SK-N-SH (cell line): ENCODE measurements around the gene HS2ST1. TPM values are rescaled to one million over a fixed set of nuclear protein-coding genes. Genes with fewer than 3 reads are reported as not detected.

Experiments used
- CTCF ChIA-PET: fragments of 300-600, 350-600 bp; formaldehyde crosslinking; extraction: SDS; loops from one replicate; lab custom pipeline; 2021; lab: Yijun Ruan, JAX
- POLR2A ChIA-PET: fragments of 350-600 bp; sonication (Branson Sonifier 250); formaldehyde crosslinking; extraction: SDS; loops from one replicate; lab custom pipeline; 2020; ENCODE audit warnings: antibody characterized with exemption, inconsistent platforms; lab: Yijun Ruan, JAX
- DNase-seq: peaks from one replicate; pipeline ENCODE4 v3.0.0; 2012
- H2AFZ ChIP-seq: fragments of 200-600 bp; sonication (generic); 2 replicates; pipeline ENCODE4 v1.8.1; 2016; ENCODE audit warnings: antibody characterized with exemption, mild to moderate bottlenecking, low read depth
- H3F3A ChIP-seq: fragments of 200-600 bp; sonication (generic); replicated peaks from 2 replicates; pipeline ENCODE3; 2016; ENCODE audit warnings: antibody characterized with exemption, mild to moderate bottlenecking; ENCODE audit not compliant: insufficient read depth
- H3K27ac ChIP-seq, 2 experiments: fragments of 200-500 bp in 1 of 2; fragments of 200-600 bp in 1 of 2; sonication (Bioruptor generic) in 1 of 2; sonication (generic), shearing (Covaris generic) in 1 of 2; 2 replicates each; pipeline versions ENCODE4 v1.5.1 to v1.6.1; 2014 to 2016; ENCODE audit warnings: low read depth in 2 of 2, inconsistent platforms in 1 of 2, low read length in 1 of 2, mild to moderate bottlenecking in 1 of 2, mixed read lengths in 1 of 2
- H3K27me3 ChIP-seq: fragments of 200-600 bp; sonication (generic), shearing (Covaris generic); 2 replicates; pipeline ENCODE4 v1.6.1; 2016; ENCODE audit warnings: mixed run types; ENCODE audit not compliant: insufficient read depth
- H3K36me3 ChIP-seq, 2 experiments: fragments of 200-500 bp in 1 of 2; fragments of 200-600 bp in 1 of 2; sonication (Bioruptor generic) in 1 of 2; sonication (generic) in 1 of 2; replicated peaks in 1 of 2; 2 replicates each; pipeline versions ENCODE3 to v1.5.1; 2014 to 2016; ENCODE audit warnings: low read length in 1 of 2, mild to moderate bottlenecking in 1 of 2; ENCODE audit not compliant: insufficient read depth in 2 of 2, control insufficient read depth in 1 of 2
- H3K4me1 ChIP-seq, 2 experiments: fragments of 200-500 bp in 1 of 2; fragments of 200-600 bp in 1 of 2; sonication (Bioruptor generic) in 1 of 2; sonication (generic), shearing (Covaris generic) in 1 of 2; 2 replicates each; pipeline versions ENCODE4 v1.5.1 to v1.6.1; 2014 to 2016; ENCODE audit warnings: low read depth in 1 of 2, low read length in 1 of 2, mixed run types in 1 of 2; ENCODE audit not compliant: insufficient read depth in 2 of 2, control insufficient read depth in 1 of 2
- H3K4me2 ChIP-seq: fragments of 200-600 bp; sonication (generic), shearing (Covaris generic); 2 replicates; pipeline ENCODE4 v1.6.1; 2017; ENCODE audit warnings: mixed run types
- H3K4me3 ChIP-seq, 2 experiments: fragments of 200-500 bp in 1 of 2; fragments of 200-600 bp in 1 of 2; sonication (Bioruptor generic) in 1 of 2; sonication (generic), shearing (Covaris generic) in 1 of 2; 2 replicates each; pipeline versions ENCODE4 v1.5.1 to v1.8.1; 2014 to 2016; ENCODE audit warnings: low read depth in 2 of 2, inconsistent platforms in 1 of 2, low read length in 1 of 2, mild to moderate bottlenecking in 1 of 2, mixed read lengths in 1 of 2, moderate library complexity in 1 of 2
- H3K79me2 ChIP-seq: fragments of 200-600 bp; sonication (generic); 2 replicates; pipeline ENCODE4 v1.8.1; 2017; ENCODE audit warnings: mild to moderate bottlenecking; ENCODE audit not compliant: insufficient read depth
- H3K9ac ChIP-seq: fragments of 200-600 bp; sonication (generic); 2 replicates; pipeline ENCODE4 v1.6.1; 2017; ENCODE audit warnings: mixed run types
- H3K9me2 ChIP-seq: fragments of 200-600 bp; sonication (generic); 2 replicates; pipeline ENCODE4 v1.6.1; 2017; ENCODE audit warnings: mixed run types
- H3K9me3 ChIP-seq: fragments of 200-600 bp; sonication (generic); 2 replicates; pipeline ENCODE4 v1.6.1; 2017; ENCODE audit warnings: mixed run types, mild to moderate bottlenecking, moderate library complexity
- H4K20me1 ChIP-seq: fragments of 200-600 bp; sonication (generic); 2 replicates; pipeline ENCODE4 v1.6.1; 2017; ENCODE audit warnings: mild to moderate bottlenecking, mixed run types; ENCODE audit not compliant: insufficient read depth
- CTCF ChIP-seq: fragments of 200-600 bp; sonication (generic); IDR thresholded peaks from 2 replicates; pipeline ENCODE4 v1.6.1; 2017; ENCODE audit warnings: antibody characterized with exemption, mild to moderate bottlenecking, moderate library complexity
- EP300 ChIP-seq, 2 experiments: IDR thresholded peaks; 2 replicates each; pipeline versions ENCODE4 v1.4.0 to v1.6.1; 2012; ENCODE audit warnings: borderline replicate concordance in 1 of 2, low read depth in 1 of 2, low read length in 1 of 2
- FOSL2 ChIP-seq: IDR thresholded peaks from 2 replicates; pipeline ENCODE4 v1.4.0; 2012; ENCODE audit warnings: low read depth, mild to moderate bottlenecking, moderate library complexity, borderline replicate concordance
- FOXM1 ChIP-seq: IDR thresholded peaks from 2 replicates; pipeline ENCODE4 v1.4.0; 2012; ENCODE audit warnings: low read depth, mild to moderate bottlenecking
- JUND ChIP-seq: IDR thresholded peaks from 2 replicates; pipeline ENCODE4 v1.4.0; 2012
- MAX ChIP-seq: IDR thresholded peaks from 2 replicates; pipeline ENCODE4 v1.4.0; 2012; ENCODE audit warnings: low read depth
- MEF2A ChIP-seq: IDR thresholded peaks from 2 replicates; pipeline ENCODE4 v1.4.0; 2012; ENCODE audit warnings: low read depth, borderline replicate concordance
- RAD21 ChIP-seq: IDR thresholded peaks from 2 replicates; pipeline ENCODE4 v1.6.1; 2012; ENCODE audit warnings: mild to moderate bottlenecking, low read length
- RFX5 ChIP-seq: IDR thresholded peaks from 2 replicates; pipeline ENCODE4 v1.6.1; 2012; ENCODE audit warnings: mild to moderate bottlenecking, improper control_type of control experiment, low read length
- SIN3A ChIP-seq: IDR thresholded peaks from 2 replicates; pipeline ENCODE4 v1.6.1; 2012; ENCODE audit warnings: low read depth, mild to moderate bottlenecking, low read length, moderate library complexity, borderline replicate concordance
- SMC3 ChIP-seq: IDR thresholded peaks from 2 replicates; pipeline ENCODE4 v1.6.1; 2012; ENCODE audit warnings: low read depth, low read length, improper control_type of control experiment
- USF1 ChIP-seq: IDR thresholded peaks from 2 replicates; pipeline ENCODE4 v1.4.0; 2012; ENCODE audit warnings: low read depth, borderline replicate concordance
- ZBTB33 ChIP-seq: IDR thresholded peaks from 2 replicates; pipeline ENCODE4 v1.4.0; 2012; ENCODE audit warnings: low read depth, borderline replicate concordance
- WGBS: methylation state at CpG from one replicate; pipeline ENCODE4 v1.1.6; 2017; ENCODE audit warnings: low lambda C conversion rate; 5-methylcytosine and 5-hydroxymethylcytosine counted together
- polyA plus RNA-seq, 3 experiments: library from polyadenylated mRNA; depleted of rRNA; stranded (reverse); fragments of >200 nt; gene quantifications; 2 replicates each; pipeline ENCODE4 v1.2.3, GENCODE V29; 2012

HS2ST1 gene
- polyA plus RNA-seq, 1 of the 3 experiments (the other 2 are of a cell fraction), result 16.6 TPM

- Histone ChIP-seq H3K79me2 (no peaks in the 10 kb centered on the region), H3K9me2 (no peaks in the 10 kb centered on the region), H2AFZ (no peak overlapping the region)
- TF ChIP-seq EP300 (IDR thresholded peaks at IDR 0.05; ENCODE audit: borderline replicate concordance in 1 of 2, low read depth in 1 of 2, low read length in 1 of 2), result no peak
- TF ChIP-seq, all 33 proteins: peak for 0
- no peak overlapping the region for H3K27ac ChIP-seq
- H3K9me3 ChIP-seq, result no peaks in the 10 kb centered on the region
- H4K20me1 ChIP-seq, result no peaks in the 10 kb centered on the region
- CTCF ChIA-PET, result interaction anchor here (1.0 to 1.6 kb wide), 2 partner anchors 155 to 156 kb away, joined by 3 to 4 read pairs; no protein-coding TSS in a partner anchor
- no peak overlapping the region for H3K9ac ChIP-seq
- no peaks in the 10 kb centered on the region for H3K36me3 ChIP-seq
- H3K4me1 ChIP-seq, result no peaks in the 10 kb centered on the region
- H3K4me3 ChIP-seq, result no peak overlapping the region
- no peaks in the 10 kb centered on the region for H3K27me3 ChIP-seq
- POLR2A ChIA-PET, result no interaction called here
- DNase-seq, result no peak
- no peak overlapping the region for H3K4me2 ChIP-seq
- no peaks in the 10 kb centered on the region for H3F3A ChIP-seq
- 63% methylated on average over 2 of the region's 2 CpGs for WGBS
These were observed 222.9 kb downstream of the HS2ST1 start for GRCh38 chr1:87137342-87137739.

GRCh38 chr1:87140831-87141540, 226.6 kb downstream of the HS2ST1 start:
- no peak for DNase-seq
- Histone ChIP-seq H3K27me3 (no peaks in the 10 kb centered on the region), H4K20me1 (no peaks in the 10 kb centered on the region), H3K4me1 (no peaks in the 10 kb centered on the region), H3K9me2 (no peaks in the 10 kb centered on the region), H3F3A (no peaks in the 10 kb centered on the region), H3K79me2 (no peaks in the 10 kb centered on the region), H3K9me3 (no peaks in the 10 kb centered on the region), H3K27ac (no peak overlapping the region), H3K4me2 (no peak overlapping the region), H2AFZ (no peak overlapping the region), H3K4me3 (no peak overlapping the region), H3K9ac (no peak overlapping the region), H3K36me3 (no peaks in the 10 kb centered on the region)
- 42% methylated on average over 2 of the region's 2 CpGs for WGBS
- ChIA-PET CTCF (no interaction called here), POLR2A (no interaction called here)
- TF ChIP-seq USF1 (no peak), RAD21 (no peak), MAX (no peak)

- H3K4me3 ChIP-seq, result no peak overlapping the region
- no peaks in the 10 kb centered on the region for H4K20me1 ChIP-seq
- no peak for DNase-seq
- no peak overlapping the region for H3K4me2 ChIP-seq
- H2AFZ ChIP-seq, result no peak overlapping the region
- POLR2A ChIA-PET, result no interaction called here
- no peaks in the 10 kb centered on the region for H3K79me2 ChIP-seq
- no peak overlapping the region for H3K9ac ChIP-seq
- no peak for TF ChIP-seq MEF2A
- no peak for TF ChIP-seq JUND
- no peak for TF ChIP-seq FOXM1
- no peak for TF ChIP-seq FOSL2
- TF ChIP-seq RFX5, result no peak
- TF ChIP-seq SIN3A, result no peak
- no peak for TF ChIP-seq ZBTB33
- TF ChIP-seq SMC3, result no peak
- no peak for TF ChIP-seq CTCF
- TF ChIP-seq RAD21, result no peak
- TF ChIP-seq, all 33 proteins: peak for 0
- no peaks in the 10 kb centered on the region for H3F3A ChIP-seq
- H3K9me2 ChIP-seq, result no peaks in the 10 kb centered on the region
- H3K27ac ChIP-seq, result no peak overlapping the region
- CTCF ChIA-PET, result no interaction called here
- H3K9me3 ChIP-seq, result no peaks in the 10 kb centered on the region
- no peaks in the 10 kb centered on the region for H3K27me3 ChIP-seq
- 75% methylated on average over 7 of the region's 8 CpGs for WGBS
- H3K4me1 ChIP-seq, result no peaks in the 10 kb centered on the region
- H3K36me3 ChIP-seq, result no peaks in the 10 kb centered on the region
These were observed 227.1 kb downstream of the HS2ST1 start for GRCh38 chr1:87141556-87141955.
